ENCODE measurements around the gene NKPD1. TPM values are rescaled to one million over a fixed set of nuclear protein-coding genes. Genes with fewer than 3 reads are reported as not detected.

Gene NKPD1
- total and polyA plus RNA-seq, 2 donors (not counting 3 experiments of a cell fraction or from before 2014, with no cell fraction given): 0.04 TPM; not detected in 1

DNA sequence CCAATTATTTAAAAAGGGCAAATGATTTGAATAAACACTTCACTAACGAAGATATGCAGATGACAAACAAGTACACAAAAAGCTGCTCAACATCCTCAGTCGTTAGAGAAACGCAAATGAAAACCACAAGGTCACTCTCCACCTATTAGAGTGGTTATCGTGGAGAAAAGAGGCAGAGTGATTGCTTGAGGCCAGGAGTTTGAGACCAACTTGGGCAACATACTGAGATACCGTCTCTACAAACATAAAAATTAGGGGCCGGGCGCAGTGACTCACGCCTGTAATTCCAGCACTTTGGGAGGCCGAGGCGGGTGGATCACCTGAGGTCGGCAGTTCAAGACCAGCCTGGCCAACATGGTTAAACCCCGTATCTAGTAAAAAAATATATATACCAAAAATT lies 45.0 kb upstream of the NKPD1 start:
- no peak overlapping the region for H3K27ac ChIP-seq (ENCODE audit: insufficient read depth, low read depth, low read length)
- H3K9me3 ChIP-seq (replicated peaks; ENCODE audit: control insufficient read depth, insufficient read depth, low read length): no peaks in the 10 kb centered on the region
- no peaks in the 10 kb centered on the region for H3K36me3 ChIP-seq (ENCODE audit: control insufficient read depth in 2 of 2, extremely low read depth in 1 of 2, insufficient read depth in 2 of 2, low read length in 2 of 2)
- dilution Hi-C loops (cut with MboI; ENCODE audit: extremely low pct_ligation_motif_present, low sequenced_read_pairs) (no loop called here), intact Hi-C loops (cut with micrococcal nuclease) (no loop called here)
- no peak overlapping the region for H3K4me3 ChIP-seq (replicated peaks in 1 of 3; ENCODE audit: insufficient read depth in 1 of 3, low read depth in 1 of 3, low read length in 3 of 3)
- DNase-seq (ENCODE audit: low read depth, low spot score) (no peak), FAIRE-seq (no peak)
- H3K9ac ChIP-seq (replicated peaks; ENCODE audit: extremely low read depth, insufficient read depth, low read length): no peak overlapping the region
- H3K4me2 ChIP-seq (ENCODE audit: insufficient read depth, low read length): no peak overlapping the region
- no peaks in the 10 kb centered on the region for H3K9me1 ChIP-seq (replicated peaks; ENCODE audit: control insufficient read depth, extremely low read depth, insufficient read depth, low read length)
- H4K20me1 ChIP-seq (replicated peaks; ENCODE audit: control insufficient read depth, extremely low read depth, insufficient read depth, low read length): no peaks in the 10 kb centered on the region
- no peaks in the 10 kb centered on the region for H3K4me1 ChIP-seq (ENCODE audit: control insufficient read depth, extremely low read depth, insufficient read depth, low read length)
- CTCF ChIA-PET: interaction anchor here (1.1 to 1.7 kb wide), 2 partner anchors 9 to 43 kb away, joined by 3 to 4 read pairs; no protein-coding TSS in a partner anchor
- POLR2A ChIA-PET: no interaction called here
- no peak overlapping the region for H2AFZ ChIP-seq (ENCODE audit: low read depth, low read length)
- BruUV-seq (replicated peaks): no TSS peak
- TF ChIP-seq GATA2 (IDR thresholded peaks at IDR 0.05; ENCODE audit: insufficient read depth, insufficient read length, low read depth, low read length) (no peak), EZH2 (IDR thresholded peaks at IDR 0.05; ENCODE audit: borderline replicate concordance, low read depth, low read length, severe bottlenecking) (no peak), MYC (IDR thresholded peaks at IDR 0.05; ENCODE audit: low read depth, low read length) (no peak), POLR2AphosphoS5 (IDR thresholded peaks at IDR 0.05; ENCODE audit: insufficient read depth, low read depth, low read length) (no peak), FOS (IDR thresholded peaks at IDR 0.05; ENCODE audit: borderline replicate concordance, insufficient read depth, low read length) (no peak)
- H3K79me2 ChIP-seq (ENCODE audit: control insufficient read depth, insufficient read depth, low read length): no peaks in the 10 kb centered on the region
- H3K27me3 ChIP-seq (ENCODE audit: control insufficient read depth in 2 of 2, insufficient read depth in 2 of 2, low read length in 2 of 2): no peaks in the 10 kb centered on the region

DNA sequence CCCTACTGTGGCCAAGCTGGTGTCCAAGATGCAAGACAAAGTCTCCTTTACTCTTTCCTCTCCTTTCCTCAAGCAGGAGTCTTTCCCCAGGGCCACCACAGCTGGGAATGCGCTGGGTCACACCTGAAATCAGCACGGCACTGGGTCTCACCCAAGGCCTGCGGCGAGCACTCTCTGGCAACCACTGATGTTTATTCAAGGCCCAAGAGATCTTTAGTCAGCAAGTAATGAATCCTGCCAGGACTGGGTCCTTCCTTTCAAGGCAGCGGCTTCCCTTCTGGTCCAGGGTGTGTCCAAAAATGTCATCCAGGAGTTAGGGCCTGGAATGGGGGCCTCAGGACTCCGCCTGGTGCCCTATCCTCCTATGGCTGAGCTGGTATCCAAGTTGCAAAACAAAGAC lies 41.9 kb upstream of the NKPD1 start:
- no peaks in the 10 kb centered on the region for H3K4me1 ChIP-seq (ENCODE audit: control insufficient read depth, extremely low read depth, insufficient read depth, low read length)
- FAIRE-seq (no peak), DNase-seq (ENCODE audit: low read depth, low spot score) (no peak)
- dilution Hi-C loops (cut with MboI; ENCODE audit: extremely low pct_ligation_motif_present, low sequenced_read_pairs): no loop called here
- no peak overlapping the region for H3K4me2 ChIP-seq (ENCODE audit: insufficient read depth, low read length)
- no peak overlapping the region for H3K9ac ChIP-seq (replicated peaks; ENCODE audit: extremely low read depth, insufficient read depth, low read length)
- ChIA-PET POLR2A (no interaction called here), CTCF (interaction anchor here (0.6 to 5.8 kb wide), 3 partner anchors 11 to 135 kb away, joined by 5 to 102 read pairs (median 76); no protein-coding TSS in a partner anchor)
- intact Hi-C loops (cut with micrococcal nuclease): no loop called here
- BruUV-seq (replicated peaks): no TSS peak
- no peaks in the 10 kb centered on the region for H3K36me3 ChIP-seq (ENCODE audit: control insufficient read depth in 2 of 2, extremely low read depth in 1 of 2, insufficient read depth in 2 of 2, low read length in 2 of 2)
- H3K79me2 ChIP-seq (ENCODE audit: control insufficient read depth, insufficient read depth, low read length): no peaks in the 10 kb centered on the region
- H3K27ac ChIP-seq (ENCODE audit: insufficient read depth, low read depth, low read length): no peak overlapping the region
- no peak overlapping the region for H3K4me3 ChIP-seq (replicated peaks in 1 of 3; ENCODE audit: insufficient read depth in 1 of 3, low read depth in 1 of 3, low read length in 3 of 3)
- H2AFZ ChIP-seq (ENCODE audit: low read depth, low read length): no peak overlapping the region
- H3K9me3 ChIP-seq (replicated peaks; ENCODE audit: control insufficient read depth, insufficient read depth, low read length): no peaks in the 10 kb centered on the region
- H3K9me1 ChIP-seq (replicated peaks; ENCODE audit: control insufficient read depth, extremely low read depth, insufficient read depth, low read length): no peaks in the 10 kb centered on the region
- TF ChIP-seq MYC (IDR thresholded peaks at IDR 0.05; ENCODE audit: low read depth, low read length) (no peak), POLR2AphosphoS5 (IDR thresholded peaks at IDR 0.05; ENCODE audit: insufficient read depth, low read depth, low read length) (no peak), POLR2A (IDR thresholded peaks at IDR 0.05; ENCODE audit: low read depth, low read length) (no peak), GATA2 (IDR thresholded peaks at IDR 0.05; ENCODE audit: insufficient read depth, insufficient read length, low read depth, low read length) (no peak), FOS (IDR thresholded peaks at IDR 0.05; ENCODE audit: borderline replicate concordance, insufficient read depth, low read length) (no peak), CTCF (IDR thresholded peaks at IDR 0.05; ENCODE audit: extremely low read depth in 1 of 2, insufficient read depth in 1 of 2, low read depth in 1 of 2, low read length in 2 of 2) (no peak), JUN (IDR thresholded peaks at IDR 0.05; ENCODE audit: borderline replicate concordance, insufficient read depth, insufficient read length, low read depth) (no peak), EZH2 (IDR thresholded peaks at IDR 0.05; ENCODE audit: borderline replicate concordance, low read depth, low read length, severe bottlenecking) (no peak)
- TF ChIP-seq, protein P1, sequence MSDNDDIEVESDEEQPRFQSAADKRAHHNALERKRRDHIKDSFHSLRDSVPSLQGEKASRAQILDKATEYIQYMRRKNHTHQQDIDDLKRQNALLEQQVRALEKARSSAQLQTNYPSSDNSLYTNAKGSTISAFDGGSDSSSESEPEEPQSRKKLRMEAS (IDR thresholded peaks at IDR 0.05; ENCODE audit: insufficient read depth, insufficient read length): no peak
- no peaks in the 10 kb centered on the region for H4K20me1 ChIP-seq (replicated peaks; ENCODE audit: control insufficient read depth, extremely low read depth, insufficient read depth, low read length)
- no peaks in the 10 kb centered on the region for H3K27me3 ChIP-seq (ENCODE audit: control insufficient read depth in 2 of 2, insufficient read depth in 2 of 2, low read length in 2 of 2)

All from endothelial cell of umbilical vein (primary cell).